ENCODE results near the gene EFHC1. TPM values are rescaled to one million over a fixed set of nuclear protein-coding genes. Genes with fewer than 3 reads are reported as not detected.

The EFHC1 gene
- polyA plus RNA-seq, 1 experiment = 59.8 TPM

DNA sequence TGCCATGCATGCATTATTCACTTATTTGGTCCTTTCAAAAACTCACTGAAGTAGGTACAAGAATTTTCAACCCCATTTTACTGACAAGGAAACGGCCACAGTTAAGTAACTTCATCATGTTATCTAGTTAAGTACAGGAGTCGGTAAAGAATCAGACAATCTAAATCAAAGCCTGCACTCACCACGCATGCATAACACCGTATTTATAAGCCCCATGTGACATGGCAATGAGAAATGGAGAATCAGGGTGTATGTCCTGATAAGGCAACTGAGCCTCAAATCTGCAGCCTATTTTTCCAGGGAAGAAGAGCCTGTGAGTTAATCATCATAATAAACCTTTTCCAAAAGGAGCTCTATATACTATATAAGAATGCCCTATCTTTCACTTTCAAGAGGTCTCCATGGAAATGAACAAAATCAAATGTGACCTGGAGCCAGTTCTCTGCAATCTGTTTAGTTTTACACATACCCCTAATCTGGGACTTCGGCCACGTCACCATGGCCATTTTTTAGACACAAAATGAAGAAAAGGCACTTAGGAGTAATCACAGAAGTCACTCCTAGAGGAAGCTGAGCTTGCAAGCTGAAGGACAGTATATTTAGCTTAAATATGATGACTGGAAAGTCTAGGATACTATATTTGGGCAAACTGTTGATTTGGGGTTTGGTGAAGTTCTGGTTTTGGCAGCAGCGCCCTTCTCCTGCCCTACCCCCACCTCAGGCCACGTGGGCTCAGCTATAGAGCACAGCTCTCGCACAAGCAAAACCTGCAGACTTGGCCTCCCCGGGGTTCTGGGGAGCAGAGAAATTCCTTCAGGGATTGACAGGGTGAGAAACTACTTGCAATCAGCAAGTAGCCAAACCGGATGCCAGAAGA lies 137.5 kb downstream of the EFHC1 start:
- POLR2A ChIA-PET = interaction anchor here (0.8 to 1.7 kb wide), 6 partner anchors 9 to 31 kb away, joined by 3 to 9 read pairs (median 4); no protein-coding TSS in a partner anchor
- Histone ChIP-seq H3K4me3 (ENCODE audit: low read depth, low read length) (no peak overlapping the region), H3K9me3 (ENCODE audit: control insufficient read depth, insufficient read depth, low read length) (no peaks in the 10 kb centered on the region; the same call in 1 of the 2 replicates), H3K27me3 (ENCODE audit: control insufficient read depth, insufficient read depth, low read length) (no peaks in the 10 kb centered on the region), H3K27ac (ENCODE audit: low read depth, low read length) (peak overlapping the region; percentile 85)
- no peak for DNase-seq (ENCODE audit: low read depth, low spot score)
- TF ChIP-seq, protein P1, sequence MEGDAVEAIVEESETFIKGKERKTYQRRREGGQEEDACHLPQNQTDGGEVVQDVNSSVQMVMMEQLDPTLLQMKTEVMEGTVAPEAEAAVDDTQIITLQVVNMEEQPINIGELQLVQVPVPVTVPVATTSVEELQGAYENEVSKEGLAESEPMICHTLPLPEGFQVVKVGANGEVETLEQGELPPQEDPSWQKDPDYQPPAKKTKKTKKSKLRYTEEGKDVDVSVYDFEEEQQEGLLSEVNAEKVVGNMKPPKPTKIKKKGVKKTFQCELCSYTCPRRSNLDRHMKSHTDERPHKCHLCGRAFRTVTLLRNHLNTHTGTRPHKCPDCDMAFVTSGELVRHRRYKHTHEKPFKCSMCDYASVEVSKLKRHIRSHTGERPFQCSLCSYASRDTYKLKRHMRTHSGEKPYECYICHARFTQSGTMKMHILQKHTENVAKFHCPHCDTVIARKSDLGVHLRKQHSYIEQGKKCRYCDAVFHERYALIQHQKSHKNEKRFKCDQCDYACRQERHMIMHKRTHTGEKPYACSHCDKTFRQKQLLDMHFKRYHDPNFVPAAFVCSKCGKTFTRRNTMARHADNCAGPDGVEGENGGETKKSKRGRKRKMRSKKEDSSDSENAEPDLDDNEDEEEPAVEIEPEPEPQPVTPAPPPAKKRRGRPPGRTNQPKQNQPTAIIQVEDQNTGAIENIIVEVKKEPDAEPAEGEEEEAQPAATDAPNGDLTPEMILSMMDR (IDR thresholded peaks at IDR 0.05; ENCODE audit: low read depth, low read length) = no peak
- CTCF ChIA-PET = interaction anchor here (0.7 to 1.2 kb wide), 4 partner anchors 16 to 141 kb away, joined by 3 to 4 read pairs (median 3); no protein-coding TSS in a partner anchor

DNA sequence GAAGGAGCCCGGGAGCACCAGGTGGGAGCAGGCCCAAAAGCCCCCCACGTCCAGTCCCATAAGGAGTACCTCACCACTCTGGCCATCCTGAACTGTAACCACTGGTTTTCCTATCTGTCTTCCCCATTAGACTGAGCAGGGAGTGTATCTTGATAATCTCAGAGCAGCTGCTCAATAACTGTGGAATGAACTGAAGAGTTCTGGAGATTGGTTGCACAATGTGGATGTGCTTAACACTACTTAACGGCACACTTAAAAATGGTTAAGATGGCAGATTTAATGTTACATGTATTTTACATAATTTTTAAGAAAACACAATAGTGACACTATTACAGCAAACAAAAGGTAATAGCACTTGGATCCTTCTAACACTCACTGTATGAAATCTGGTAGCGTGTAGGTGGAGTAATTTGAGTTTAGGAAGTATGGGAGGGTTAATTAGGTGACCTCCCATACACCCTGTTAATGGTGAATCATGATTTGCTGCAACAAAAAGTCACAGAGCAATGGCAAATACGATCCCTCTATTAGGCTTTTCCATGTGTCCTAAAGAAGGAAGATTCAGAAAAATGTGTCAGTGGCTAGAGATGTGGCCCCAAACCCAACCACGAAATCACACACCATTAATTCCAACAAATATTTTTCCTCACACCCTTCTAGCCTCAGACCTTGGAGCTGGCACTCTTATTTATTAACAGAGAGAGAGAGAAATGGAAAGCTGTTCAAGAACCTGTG lies 138.3 kb downstream of the EFHC1 start:
- Histone ChIP-seq H3K27ac (ENCODE audit: low read depth, low read length) (peak overlapping the region; percentile 85), H3K27me3 (ENCODE audit: control insufficient read depth, insufficient read depth, low read length) (no peaks in the 10 kb centered on the region), H3K9me3 (ENCODE audit: control insufficient read depth, insufficient read depth, low read length) (no peaks in the 10 kb centered on the region; the same call in 1 of the 2 replicates), H3K4me3 (ENCODE audit: low read depth, low read length) (no peak overlapping the region)
- no peak for DNase-seq (ENCODE audit: low read depth, low spot score)
- ChIA-PET POLR2A (interaction anchor here (0.8 to 1.7 kb wide), 4 partner anchors 8 to 18 kb away, joined by 3 to 9 read pairs (median 6); no protein-coding TSS in a partner anchor), CTCF (interaction anchor here (0.9 to 1.2 kb wide), 3 partner anchors 14 to 18 kb away, joined by 3 read pairs; no protein-coding TSS in a partner anchor)
- TF ChIP-seq, protein P1 (IDR thresholded peaks at IDR 0.05; ENCODE audit: low read depth, low read length) = no peak

DNA sequence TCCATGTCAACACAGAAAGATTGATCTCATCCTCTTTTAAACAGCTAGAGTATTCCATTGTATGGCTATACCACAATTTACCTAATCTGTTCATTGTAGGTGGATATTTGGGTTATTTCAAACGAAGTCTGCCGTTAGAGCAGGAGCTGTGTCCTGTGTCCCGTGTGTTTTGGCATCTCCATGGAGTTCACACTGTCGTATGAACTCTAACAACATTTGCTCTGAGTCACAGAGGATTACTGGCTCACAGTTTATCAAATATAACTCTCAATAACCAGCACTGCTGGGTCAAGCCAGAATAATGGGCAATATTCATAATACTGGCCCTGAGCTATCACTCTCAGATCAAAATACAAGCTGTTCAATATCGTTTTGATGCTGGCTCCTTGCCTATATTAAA lies 140.3 kb downstream of the EFHC1 start:
- TF ChIP-seq, protein P1 (IDR thresholded peaks at IDR 0.05; ENCODE audit: low read depth, low read length) = no peak
- Histone ChIP-seq H3K27ac (ENCODE audit: low read depth, low read length) (no peak overlapping the region), H3K4me3 (ENCODE audit: low read depth, low read length) (no peak overlapping the region), H3K9me3 (ENCODE audit: control insufficient read depth, insufficient read depth, low read length) (no peaks in the 10 kb centered on the region), H3K27me3 (ENCODE audit: control insufficient read depth, insufficient read depth, low read length) (no peaks in the 10 kb centered on the region)
- DNase-seq (ENCODE audit: low read depth, low spot score) = no peak
- CTCF ChIA-PET = interaction anchor here (1.5 kb wide), 1 partner anchor 92 kb away, joined by 4 read pairs; no protein-coding TSS in a partner anchor
- POLR2A ChIA-PET = interaction anchor here (1.2 kb wide), 1 partner anchor 9 kb away, joined by 4 read pairs; no protein-coding TSS in a partner anchor

DNA sequence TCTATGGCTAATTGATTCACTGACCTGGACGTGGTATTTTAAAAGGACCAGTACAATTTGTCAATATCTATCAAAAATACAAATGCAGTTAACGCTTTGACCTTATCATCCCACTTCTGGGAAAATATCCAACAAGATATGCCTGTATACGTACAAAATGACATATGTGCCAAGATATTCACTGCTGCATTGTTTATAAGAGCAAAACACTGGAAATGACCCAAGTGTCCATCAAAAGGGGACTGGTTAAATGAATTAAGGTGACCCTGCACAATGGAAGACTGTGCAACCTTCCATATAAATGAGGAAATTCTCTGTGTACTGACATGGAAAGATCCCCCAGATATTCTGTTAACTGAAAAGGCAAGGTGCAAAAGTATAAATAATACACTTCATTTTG lies 142.8 kb downstream of the EFHC1 start:
- Histone ChIP-seq H3K4me3 (ENCODE audit: low read depth, low read length) (no peak overlapping the region), H3K27me3 (ENCODE audit: control insufficient read depth, insufficient read depth, low read length) (no peaks in the 10 kb centered on the region), H3K9me3 (ENCODE audit: control insufficient read depth, insufficient read depth, low read length) (no peaks in the 10 kb centered on the region), H3K27ac (ENCODE audit: low read depth, low read length) (no peak overlapping the region)
- TF ChIP-seq, protein P1 (IDR thresholded peaks at IDR 0.05; ENCODE audit: low read depth, low read length) = no peak
- POLR2A ChIA-PET = no interaction called here
- no peak for DNase-seq (ENCODE audit: low read depth, low spot score)
- CTCF ChIA-PET = interaction anchor here (0.7 to 1.6 kb wide), 2 partner anchors 34 to 160 kb away, joined by 5 to 14 read pairs; no protein-coding TSS in a partner anchor

Data from AG04450 (cell line).